Activated CD8-positive, alpha-beta memory T cell treated with anti-CD3 and anti-CD28 coated beads, Interleukin-2, amount 50 U/mL, for 1 hour (primary cell): Measurements from ENCODE around the gene GPR17.

Experiments used
- DNase-seq: peaks from one replicate; pipeline ENCODE4 v3.0.0-alpha.2; 2020; ENCODE audit errors: extremely low read depth

Gene GPR17

GRCh38 chr2:127629637-127630036, 16.3 kb upstream of the GPR17 start:
- DNase-seq, result no peak

DNA sequence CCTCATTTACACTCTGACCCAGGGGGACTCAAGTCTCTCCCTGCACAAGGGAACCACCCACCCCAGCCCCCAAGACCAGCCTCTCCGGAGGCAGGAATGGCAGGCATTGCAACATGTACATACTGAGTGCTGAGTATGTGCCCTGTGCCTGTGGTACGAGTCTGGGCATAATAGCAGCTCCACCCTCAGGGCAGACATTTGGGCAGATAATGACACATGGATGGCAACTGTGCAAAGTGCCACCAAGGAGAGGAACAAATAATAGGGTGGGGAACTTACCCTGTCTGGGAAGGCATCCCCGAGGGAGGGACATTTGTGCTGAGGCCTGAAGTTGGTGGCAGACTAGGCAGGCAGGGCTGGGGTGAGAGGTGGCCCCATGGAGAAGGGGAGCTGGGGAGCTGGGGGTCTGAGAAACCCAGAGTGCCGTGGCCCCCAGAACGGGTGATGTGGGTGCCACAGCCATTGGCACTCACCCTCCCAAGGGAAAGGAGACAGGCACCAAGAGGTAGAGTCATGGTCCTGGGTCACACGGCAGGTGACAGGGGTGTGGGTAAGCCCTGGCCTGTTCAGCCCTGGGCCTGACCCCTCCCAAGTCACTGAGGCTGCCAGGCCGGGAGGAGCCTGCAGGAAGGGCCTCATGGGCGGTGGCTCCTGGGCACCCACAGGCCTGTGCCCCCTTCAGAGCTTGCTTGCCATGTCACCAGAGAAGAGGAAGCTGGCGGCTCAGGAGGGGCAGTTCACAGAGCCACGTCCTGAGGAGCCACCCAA, 15.7 kb upstream of the GPR17 start:
- no peak for DNase-seq

DNA sequence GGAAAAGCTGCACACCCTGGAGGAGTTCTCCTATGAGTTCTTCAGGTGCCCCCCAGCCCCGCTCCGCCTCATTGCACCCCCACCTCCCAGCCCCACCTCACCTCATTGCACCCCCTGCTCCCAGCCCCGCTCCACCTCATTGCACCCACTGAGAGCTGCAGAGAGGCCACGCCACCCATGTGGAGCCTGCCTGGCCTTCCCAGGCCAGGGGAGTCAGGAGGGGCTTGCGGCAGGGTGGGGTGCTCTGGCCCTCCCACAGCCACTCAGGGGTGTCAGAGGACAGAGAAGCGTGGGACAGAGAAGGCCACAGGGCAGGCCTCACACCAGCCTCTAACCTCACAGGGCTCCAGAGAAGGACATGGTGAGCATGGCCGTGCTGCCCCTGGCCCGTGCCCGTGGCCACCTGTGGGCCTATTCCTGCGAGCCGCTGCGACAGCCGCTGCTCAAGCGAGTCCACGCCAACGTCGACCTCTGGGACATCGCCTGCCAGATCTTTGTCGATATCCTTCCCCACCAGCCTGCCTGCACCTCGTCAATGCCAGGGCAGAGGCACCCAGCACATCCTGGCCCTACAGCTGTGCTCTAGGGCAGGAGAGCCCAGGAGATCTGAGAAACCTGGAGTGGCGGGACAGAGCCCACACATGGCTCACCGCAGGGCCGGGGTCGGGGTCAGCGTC, 15.0 kb upstream of the GPR17 start:
- DNase-seq, result no peak

GRCh38 chr2:127631541-127631996, 14.4 kb upstream of the GPR17 start:
- no peak for DNase-seq

DNA sequence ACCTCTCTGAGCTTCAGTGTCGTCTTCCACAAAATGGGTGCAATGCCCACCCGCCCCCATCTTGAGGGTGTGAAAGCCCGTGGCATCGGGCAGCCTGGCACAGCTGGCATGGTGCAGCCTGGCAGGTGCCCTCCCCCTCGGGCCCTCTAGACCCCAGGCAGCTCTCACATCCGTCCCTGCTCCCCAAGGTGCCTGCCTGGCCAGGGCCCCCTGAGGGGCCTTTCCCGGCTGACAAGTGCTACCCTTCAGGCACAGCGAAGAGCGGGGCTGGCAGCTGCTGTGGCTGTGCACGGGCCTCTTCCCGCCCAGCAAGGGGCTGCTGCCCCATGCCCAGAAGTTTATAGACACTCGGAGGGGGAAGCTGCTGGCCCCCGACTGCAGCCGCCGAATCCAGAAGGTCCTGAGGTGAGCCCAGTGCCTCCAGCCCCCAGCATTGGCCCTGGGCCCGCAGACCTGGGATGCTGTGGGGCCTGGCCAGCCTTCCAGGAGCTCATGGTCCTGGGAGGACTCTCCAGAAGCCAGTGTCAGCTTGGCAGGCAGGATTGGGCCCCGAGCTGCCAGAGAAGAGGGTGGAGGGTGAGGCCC, 13.9 kb upstream of the GPR17 start:
- no peak for DNase-seq

DNA sequence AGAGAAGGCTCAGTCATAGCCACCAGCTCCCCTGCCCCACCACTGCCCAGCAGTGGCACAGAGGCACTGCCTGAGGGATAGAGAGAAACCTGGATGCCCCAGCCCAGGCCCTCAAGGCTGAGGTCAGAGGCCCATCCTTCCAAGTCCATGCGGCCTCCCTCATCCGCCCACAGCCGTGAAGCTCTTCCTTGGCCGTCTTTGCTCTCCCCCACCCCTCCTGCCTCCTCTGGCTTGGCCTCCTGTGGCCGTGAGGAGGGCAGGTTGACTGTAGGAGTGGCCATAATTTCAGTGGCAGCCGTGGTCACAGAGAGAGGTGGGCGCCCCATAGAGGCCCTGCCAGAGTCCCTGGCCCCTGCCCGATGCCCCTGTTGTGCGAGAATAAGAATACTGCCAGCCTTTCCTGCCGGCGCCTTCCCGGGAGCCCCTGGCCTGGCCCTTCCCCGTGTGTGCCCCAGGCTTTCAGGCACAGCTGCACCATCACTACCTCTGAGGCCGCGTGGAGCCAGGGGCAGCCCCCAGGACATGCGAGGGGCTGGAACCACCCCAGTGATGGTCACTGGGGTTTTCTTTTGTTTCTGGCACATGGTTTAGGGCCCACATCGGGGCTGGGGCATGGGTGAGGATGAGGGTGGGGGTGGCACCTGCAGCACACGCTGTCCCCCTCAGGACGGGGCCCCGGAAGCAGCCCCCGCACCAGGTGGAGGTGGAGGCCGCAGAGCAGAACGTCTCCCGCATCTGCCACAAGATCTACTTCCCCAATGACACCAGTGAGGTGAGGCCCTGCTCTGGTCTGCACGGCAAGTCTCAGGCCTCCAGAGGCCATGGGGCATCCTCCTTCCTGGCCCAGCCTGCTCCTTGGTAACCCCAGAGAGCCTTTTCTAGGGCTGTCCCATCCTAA, 13.1 kb upstream of the GPR17 start:
- DNase-seq, result no peak

- no peak for DNase-seq
Observed at GRCh38 chr2:127633556-127634065, 12.3 kb upstream of the GPR17 start.

GRCh38 chr2:127634066-127634617, 11.8 kb upstream of the GPR17 start:
- no peak for DNase-seq

DNA sequence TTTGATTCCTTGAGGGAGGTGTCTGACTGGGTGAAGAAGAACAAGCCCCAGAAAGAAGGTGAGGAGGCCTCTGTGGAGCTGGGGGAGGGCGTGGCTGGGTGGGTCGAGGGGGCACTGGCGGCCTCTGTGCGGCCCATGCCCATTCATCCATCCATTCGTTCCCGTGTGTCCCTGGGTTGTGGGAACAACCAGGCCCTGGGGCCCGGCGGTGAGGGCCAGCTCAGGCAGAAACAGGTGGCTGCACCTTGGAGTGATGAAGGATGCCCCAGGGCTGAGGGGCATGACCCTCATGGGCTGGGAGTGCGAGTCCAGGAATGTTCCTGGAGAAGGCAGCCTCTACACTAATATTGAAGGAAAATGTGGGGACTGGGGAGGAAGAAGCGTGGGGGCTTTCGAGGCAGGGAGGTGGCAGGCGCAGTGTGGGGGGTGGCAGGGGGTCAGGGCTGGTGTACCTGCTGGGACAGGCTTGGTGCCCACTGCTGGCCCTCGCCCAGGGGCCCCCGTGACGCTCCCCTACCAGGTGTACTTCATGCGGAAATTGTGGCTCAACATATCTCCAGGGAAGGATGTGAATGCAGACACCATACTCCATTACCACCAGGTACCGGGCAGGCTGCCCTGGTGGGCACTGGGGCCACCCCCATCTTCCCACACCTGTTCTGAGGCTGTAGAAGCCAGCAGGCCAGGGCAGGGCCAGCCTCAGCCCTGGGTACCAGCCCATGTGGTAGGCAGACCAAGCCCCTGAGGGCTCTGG, 11.2 kb upstream of the GPR17 start:
- no peak for DNase-seq

- no peak for DNase-seq
Observed at GRCh38 chr2:127635380-127636237, 10.3 kb upstream of the GPR17 start.

- DNase-seq, result no peak
Observed at GRCh38 chr2:127636248-127637235, 9.4 kb upstream of the GPR17 start.

- DNase-seq, result no peak
Observed at GRCh38 chr2:127637236-127637630, 8.7 kb upstream of the GPR17 start.

- no peak for DNase-seq
Observed at GRCh38 chr2:127637725-127638252, 8.2 kb upstream of the GPR17 start.

- DNase-seq, result no peak
Observed at GRCh38 chr2:127638361-127639110, 7.4 kb upstream of the GPR17 start.

- no peak for DNase-seq
Observed at GRCh38 chr2:127639111-127639474, 6.9 kb upstream of the GPR17 start.

DNA sequence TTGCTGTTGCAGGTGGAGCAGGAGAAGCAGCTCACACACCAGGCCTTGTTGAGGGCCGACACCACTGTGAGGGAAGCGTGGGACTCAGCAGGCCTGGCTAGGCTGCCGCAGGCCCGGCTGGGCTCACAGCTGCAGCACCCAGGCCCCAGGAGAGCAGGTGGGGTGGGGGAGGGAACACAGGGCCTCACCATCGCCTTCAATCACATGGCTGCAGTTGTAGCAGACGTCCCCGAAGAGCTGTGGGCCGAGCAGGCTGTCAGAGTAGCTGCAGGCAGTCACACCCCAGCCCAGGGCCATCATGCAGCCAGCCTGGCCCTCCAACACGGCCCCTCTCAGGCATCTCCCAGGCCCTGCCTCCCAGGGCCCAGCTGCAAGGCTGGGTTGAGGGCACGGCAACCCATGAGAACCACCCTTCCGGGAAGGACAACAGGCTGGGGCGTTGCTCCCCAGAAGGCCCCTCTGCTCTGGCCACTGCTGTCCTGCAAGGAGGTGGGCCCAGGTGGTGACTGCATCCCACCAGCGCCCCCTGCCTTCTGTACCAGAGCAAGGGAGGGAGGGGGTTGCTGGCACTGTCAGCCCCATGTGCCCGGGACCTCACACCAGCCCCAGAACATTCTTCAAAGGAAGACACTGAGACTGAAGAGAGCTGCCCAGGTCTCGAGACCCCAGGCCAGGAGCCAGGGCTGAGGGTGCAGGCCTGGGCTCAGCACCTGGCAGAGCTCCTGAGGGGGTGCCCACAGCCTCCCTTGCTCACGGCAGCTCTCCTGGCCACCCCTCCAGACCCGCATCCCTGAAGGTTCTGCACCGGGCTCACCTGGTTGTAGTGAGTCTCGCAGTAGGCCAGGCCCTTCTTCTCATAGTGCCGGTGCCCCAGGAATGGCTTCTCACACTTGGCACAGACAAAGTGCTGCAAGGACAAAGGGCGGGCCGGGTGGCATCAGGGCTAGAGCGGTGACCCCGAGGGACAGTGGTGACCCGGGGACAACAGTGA, 5.6 kb upstream of the GPR17 start:
- DNase-seq, result no peak
